Measurements from ENCODE around the gene KRT5.

The KRT5 gene

DNA sequence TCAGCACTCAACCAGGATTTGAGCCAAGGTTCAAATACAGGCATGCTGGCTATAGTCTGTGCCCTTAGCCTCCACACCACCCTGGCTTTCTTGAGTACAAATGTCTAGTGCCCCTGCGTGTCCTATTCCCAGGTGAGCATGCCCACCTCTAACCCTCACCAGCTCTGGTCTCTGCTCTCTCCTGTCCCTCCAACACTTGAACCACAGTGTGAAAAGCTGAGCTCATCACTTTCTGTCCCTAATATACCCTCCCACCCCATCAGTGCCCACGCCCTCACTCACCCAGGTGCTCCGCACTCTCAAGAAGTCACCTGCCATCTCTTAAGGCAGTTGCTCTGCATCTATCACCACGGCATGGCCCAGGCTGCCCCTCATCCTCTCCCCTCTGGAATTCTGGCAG lies 39.8 kb upstream of the KRT5 start:
- H3K4me3 ChIP-seq (ENCODE audit: low read depth, low read length): no peak overlapping the region
- DNase-seq (ENCODE audit: low read depth, low spot score): no peak
- ChIA-PET CTCF (interaction anchor here (1.2 to 1.4 kb wide), 2 partner anchors 10 to 320 kb away, joined by 3 to 6 read pairs; no protein-coding TSS in a partner anchor), POLR2A (no interaction called here)
- TF ChIP-seq CTCF (IDR thresholded peaks at IDR 0.05; ENCODE audit: insufficient read depth, low read length, missing control alignments): no peak

DNA sequence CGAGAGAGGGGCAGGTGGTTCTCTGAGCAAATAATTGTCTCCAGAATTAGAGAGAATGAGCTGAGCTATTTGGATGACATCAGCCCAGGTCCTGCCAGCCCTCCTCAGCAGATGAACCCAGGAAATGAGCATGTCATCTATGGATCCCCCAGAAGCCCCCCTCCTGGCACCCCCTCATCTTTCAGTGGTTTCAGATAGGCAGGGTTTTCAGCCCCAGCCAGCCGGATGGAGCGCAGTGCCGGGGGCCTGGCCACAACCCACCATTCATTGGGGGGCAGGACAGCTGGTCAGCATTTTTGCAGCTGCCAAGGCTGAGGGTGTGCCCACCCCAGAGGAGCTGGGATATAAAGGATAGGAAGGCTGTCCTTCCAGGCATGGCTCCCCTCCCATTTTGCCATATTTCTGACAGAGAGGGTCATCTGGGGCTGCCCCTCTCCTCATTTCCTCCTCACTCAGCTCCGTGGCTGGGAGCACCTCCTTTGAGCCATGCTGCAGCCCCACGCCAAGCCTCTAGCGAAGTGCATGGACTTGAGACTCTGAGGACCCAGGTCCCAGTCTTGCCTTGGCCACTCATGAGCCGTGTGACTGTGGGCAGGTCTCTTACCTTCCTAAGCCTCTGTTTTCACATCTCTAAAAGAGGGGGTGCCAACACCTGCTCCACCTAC lies 38.7 kb upstream of the KRT5 start:
- POLR2A ChIA-PET: no interaction called here
- CTCF ChIA-PET: interaction anchor here (1.1 to 1.2 kb wide), 2 partner anchors 24 to 307 kb away, joined by 3 read pairs; no protein-coding TSS in a partner anchor
- DNase-seq (ENCODE audit: low read depth, low spot score): no peak
- H3K4me3 ChIP-seq (ENCODE audit: low read depth, low read length): no peak overlapping the region
- no peak for TF ChIP-seq CTCF (IDR thresholded peaks at IDR 0.05; ENCODE audit: insufficient read depth, low read length, missing control alignments)

- TF ChIP-seq CTCF (IDR thresholded peaks at IDR 0.05; ENCODE audit: insufficient read depth, low read length, missing control alignments): no peak
- ChIA-PET CTCF (interaction anchor here (1.2 kb wide), 1 partner anchor 25 kb away, joined by 3 read pairs; no protein-coding TSS in a partner anchor), POLR2A (no interaction called here)
- DNase-seq (ENCODE audit: low read depth, low spot score): no peak
- H3K4me3 ChIP-seq (ENCODE audit: low read depth, low read length): no peak overlapping the region
Observed at GRCh38 chr12:52557476-52557875, 37.3 kb upstream of the KRT5 start.

- DNase-seq (ENCODE audit: low read depth, low spot score): no peak
- CTCF ChIA-PET: interaction anchor here (1.3 to 2.0 kb wide), 2 partner anchors 11 to 330 kb away, joined by 3 to 5 read pairs; no protein-coding TSS in a partner anchor
- POLR2A ChIA-PET: no interaction called here
- TF ChIP-seq CTCF (IDR thresholded peaks at IDR 0.05; ENCODE audit: insufficient read depth, low read length, missing control alignments): no peak
- H3K4me3 ChIP-seq (ENCODE audit: low read depth, low read length): no peak overlapping the region
Observed at GRCh38 chr12:52555577-52555976, 35.4 kb upstream of the KRT5 start.

GRCh38 chr12:52552681-52553195 lies 32.5 kb upstream of the KRT5 start, which contains the start of gene KRT71:
KRT71 (minus strand) TSS chr12:52553145; CDS start chr12:52553077, 68 bp downstream.
- TF ChIP-seq CTCF (IDR thresholded peaks at IDR 0.05; ENCODE audit: insufficient read depth, low read length, missing control alignments): no peak
- no peak within 1 kb of the TSS for H3K4me3 ChIP-seq (ENCODE audit: low read depth, low read length)
- ChIA-PET CTCF (interaction anchor here (1.3 kb wide), 2 partner anchors 161 to 318 kb away, joined by 3 read pairs; no protein-coding TSS in a partner anchor), POLR2A (no interaction called here)
- no peak for DNase-seq (ENCODE audit: low read depth, low spot score)

GRCh38 chr12:52552055-52552454 lies 31.9 kb upstream of the KRT5 start:
- TF ChIP-seq CTCF (IDR thresholded peaks at IDR 0.05; ENCODE audit: insufficient read depth, low read length, missing control alignments): no peak
- ChIA-PET POLR2A (no interaction called here), CTCF (interaction anchor here (0.9 to 1.3 kb wide), 3 partner anchors 161 to 319 kb away, joined by 3 read pairs; no protein-coding TSS in a partner anchor)
- H3K4me3 ChIP-seq (ENCODE audit: low read depth, low read length): no peak overlapping the region
- no peak for DNase-seq (ENCODE audit: low read depth, low spot score)
